ENCODE results near the gene ISY1.

DNA sequence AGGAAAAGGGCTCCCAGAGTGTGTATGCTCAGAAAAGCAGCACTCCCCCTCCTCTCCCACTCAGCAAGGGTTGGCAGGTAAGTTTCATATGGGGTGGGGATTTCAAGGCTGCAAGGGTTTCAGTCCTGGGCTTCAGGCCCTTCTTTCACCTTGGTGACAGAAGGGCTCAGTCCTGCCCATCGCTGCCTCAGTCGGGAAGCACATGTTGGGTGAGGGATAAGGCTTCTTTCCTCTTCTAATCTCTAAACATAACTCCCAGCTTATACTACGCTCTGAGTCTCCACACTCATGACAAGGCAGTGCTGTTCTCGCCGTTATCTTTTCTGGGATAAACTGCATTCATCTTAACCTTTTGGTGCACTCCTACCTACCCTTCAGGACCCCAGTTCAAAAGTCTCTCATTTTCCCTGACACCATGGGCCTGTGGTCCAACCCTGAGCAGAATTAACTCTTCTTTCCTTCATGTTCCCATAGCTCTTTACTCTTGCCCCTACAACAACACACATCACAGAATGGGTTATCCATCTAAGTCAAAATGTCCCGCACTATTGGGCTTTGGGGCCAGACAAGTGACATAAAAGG is 56.3 kb downstream of the ISY1 start:
- TF ChIP-seq CBX2 (IDR thresholded peaks at IDR 0.05; ENCODE audit: borderline replicate concordance, low read depth) (no peak), POLR2A (IDR thresholded peaks at IDR 0.05; ENCODE audit: low read length) (no peak), KDM5A (IDR thresholded peaks at IDR 0.05) (no peak), CHD2 (IDR thresholded peaks at IDR 0.05; ENCODE audit: low read length, partially characterized antibody) (no peak), RNF2 (IDR thresholded peaks at IDR 0.05; ENCODE audit: borderline replicate concordance, low read depth) (no peak)
- TF ChIP-seq, protein P1, sequence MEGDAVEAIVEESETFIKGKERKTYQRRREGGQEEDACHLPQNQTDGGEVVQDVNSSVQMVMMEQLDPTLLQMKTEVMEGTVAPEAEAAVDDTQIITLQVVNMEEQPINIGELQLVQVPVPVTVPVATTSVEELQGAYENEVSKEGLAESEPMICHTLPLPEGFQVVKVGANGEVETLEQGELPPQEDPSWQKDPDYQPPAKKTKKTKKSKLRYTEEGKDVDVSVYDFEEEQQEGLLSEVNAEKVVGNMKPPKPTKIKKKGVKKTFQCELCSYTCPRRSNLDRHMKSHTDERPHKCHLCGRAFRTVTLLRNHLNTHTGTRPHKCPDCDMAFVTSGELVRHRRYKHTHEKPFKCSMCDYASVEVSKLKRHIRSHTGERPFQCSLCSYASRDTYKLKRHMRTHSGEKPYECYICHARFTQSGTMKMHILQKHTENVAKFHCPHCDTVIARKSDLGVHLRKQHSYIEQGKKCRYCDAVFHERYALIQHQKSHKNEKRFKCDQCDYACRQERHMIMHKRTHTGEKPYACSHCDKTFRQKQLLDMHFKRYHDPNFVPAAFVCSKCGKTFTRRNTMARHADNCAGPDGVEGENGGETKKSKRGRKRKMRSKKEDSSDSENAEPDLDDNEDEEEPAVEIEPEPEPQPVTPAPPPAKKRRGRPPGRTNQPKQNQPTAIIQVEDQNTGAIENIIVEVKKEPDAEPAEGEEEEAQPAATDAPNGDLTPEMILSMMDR (IDR thresholded peaks at IDR 0.05): no peak
- TF ChIP-seq, protein P2, sequence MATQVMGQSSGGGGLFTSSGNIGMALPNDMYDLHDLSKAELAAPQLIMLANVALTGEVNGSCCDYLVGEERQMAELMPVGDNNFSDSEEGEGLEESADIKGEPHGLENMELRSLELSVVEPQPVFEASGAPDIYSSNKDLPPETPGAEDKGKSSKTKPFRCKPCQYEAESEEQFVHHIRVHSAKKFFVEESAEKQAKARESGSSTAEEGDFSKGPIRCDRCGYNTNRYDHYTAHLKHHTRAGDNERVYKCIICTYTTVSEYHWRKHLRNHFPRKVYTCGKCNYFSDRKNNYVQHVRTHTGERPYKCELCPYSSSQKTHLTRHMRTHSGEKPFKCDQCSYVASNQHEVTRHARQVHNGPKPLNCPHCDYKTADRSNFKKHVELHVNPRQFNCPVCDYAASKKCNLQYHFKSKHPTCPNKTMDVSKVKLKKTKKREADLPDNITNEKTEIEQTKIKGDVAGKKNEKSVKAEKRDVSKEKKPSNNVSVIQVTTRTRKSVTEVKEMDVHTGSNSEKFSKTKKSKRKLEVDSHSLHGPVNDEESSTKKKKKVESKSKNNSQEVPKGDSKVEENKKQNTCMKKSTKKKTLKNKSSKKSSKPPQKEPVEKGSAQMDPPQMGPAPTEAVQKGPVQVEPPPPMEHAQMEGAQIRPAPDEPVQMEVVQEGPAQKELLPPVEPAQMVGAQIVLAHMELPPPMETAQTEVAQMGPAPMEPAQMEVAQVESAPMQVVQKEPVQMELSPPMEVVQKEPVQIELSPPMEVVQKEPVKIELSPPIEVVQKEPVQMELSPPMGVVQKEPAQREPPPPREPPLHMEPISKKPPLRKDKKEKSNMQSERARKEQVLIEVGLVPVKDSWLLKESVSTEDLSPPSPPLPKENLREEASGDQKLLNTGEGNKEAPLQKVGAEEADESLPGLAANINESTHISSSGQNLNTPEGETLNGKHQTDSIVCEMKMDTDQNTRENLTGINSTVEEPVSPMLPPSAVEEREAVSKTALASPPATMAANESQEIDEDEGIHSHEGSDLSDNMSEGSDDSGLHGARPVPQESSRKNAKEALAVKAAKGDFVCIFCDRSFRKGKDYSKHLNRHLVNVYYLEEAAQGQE (IDR thresholded peaks at IDR 0.05): no peak
- TF ChIP-seq, protein P3, sequence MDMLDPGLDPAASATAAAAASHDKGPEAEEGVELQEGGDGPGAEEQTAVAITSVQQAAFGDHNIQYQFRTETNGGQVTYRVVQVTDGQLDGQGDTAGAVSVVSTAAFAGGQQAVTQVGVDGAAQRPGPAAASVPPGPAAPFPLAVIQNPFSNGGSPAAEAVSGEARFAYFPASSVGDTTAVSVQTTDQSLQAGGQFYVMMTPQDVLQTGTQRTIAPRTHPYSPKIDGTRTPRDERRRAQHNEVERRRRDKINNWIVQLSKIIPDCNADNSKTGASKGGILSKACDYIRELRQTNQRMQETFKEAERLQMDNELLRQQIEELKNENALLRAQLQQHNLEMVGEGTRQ (IDR thresholded peaks at IDR 0.05): no peak
- TF ChIP-seq, protein P4, sequence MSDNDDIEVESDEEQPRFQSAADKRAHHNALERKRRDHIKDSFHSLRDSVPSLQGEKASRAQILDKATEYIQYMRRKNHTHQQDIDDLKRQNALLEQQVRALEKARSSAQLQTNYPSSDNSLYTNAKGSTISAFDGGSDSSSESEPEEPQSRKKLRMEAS (IDR thresholded peaks at IDR 0.05): no peak
- TF ChIP-seq, protein P5, sequence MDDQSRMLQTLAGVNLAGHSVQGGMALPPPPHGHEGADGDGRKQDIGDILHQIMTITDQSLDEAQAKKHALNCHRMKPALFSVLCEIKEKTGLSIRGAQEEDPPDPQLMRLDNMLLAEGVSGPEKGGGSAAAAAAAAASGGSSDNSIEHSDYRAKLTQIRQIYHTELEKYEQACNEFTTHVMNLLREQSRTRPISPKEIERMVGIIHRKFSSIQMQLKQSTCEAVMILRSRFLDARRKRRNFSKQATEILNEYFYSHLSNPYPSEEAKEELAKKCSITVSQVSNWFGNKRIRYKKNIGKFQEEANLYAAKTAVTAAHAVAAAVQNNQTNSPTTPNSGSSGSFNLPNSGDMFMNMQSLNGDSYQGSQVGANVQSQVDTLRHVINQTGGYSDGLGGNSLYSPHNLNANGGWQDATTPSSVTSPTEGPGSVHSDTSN (IDR thresholded peaks at IDR 0.05): no peak
- TF ChIP-seq, protein P6, sequence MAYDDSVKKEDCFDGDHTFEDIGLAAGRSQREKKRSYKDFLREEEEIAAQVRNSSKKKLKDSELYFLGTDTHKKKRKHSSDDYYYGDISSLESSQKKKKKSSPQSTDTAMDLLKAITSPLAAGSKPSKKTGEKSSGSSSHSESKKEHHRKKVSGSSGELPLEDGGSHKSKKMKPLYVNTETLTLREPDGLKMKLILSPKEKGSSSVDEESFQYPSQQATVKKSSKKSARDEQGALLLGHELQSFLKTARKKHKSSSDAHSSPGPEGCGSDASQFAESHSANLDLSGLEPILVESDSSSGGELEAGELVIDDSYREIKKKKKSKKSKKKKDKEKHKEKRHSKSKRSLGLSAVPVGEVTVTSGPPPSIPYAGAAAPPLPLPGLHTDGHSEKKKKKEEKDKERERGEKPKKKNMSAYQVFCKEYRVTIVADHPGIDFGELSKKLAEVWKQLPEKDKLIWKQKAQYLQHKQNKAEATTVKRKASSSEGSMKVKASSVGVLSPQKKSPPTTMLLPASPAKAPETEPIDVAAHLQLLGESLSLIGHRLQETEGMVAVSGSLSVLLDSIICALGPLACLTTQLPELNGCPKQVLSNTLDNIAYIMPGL (CRISPR knock-in tag; IDR thresholded peaks at IDR 0.05; ENCODE audit: borderline replicate concordance): no peak
